ENCODE measurements around the gene PLPPR4.

GRCh38 chr1:99250728-99251127 is 13.6 kb upstream of the PLPPR4 start:
- no peak for TF ChIP-seq CTCF (conservative IDR thresholded peaks at IDR 0.05)
- no peak for TF ChIP-seq EZH2 (IDR thresholded peaks at IDR 0.05; ENCODE audit: low read depth)
